ENCODE results near the gene NXN.

- TF ChIP-seq POLR2A (IDR thresholded peaks at IDR 0.05; ENCODE audit: low read depth, low read length) (no peak), POLR2AphosphoS5 (IDR thresholded peaks at IDR 0.05; ENCODE audit: low read depth, low read length) (no peak), TAF1 (IDR thresholded peaks at IDR 0.05; ENCODE audit: borderline replicate concordance, low read depth, low read length) (no peak)
Observed at GRCh38 chr17:797236-797840, 182.2 kb downstream of the NXN start.
